HK-2 (cell line): Measurements from ENCODE around the gene POLR1B.
A peak's percentile ranks its signal among the peaks of the same experiment; 100 is the strongest.
"Not testable (repeated sequence)": the region's sequence is repeated elsewhere in the genome, so short reads cannot be mapped to it uniquely, and the experiment has no call there.

Experiments used
- DNase-seq: peaks from one replicate; pipeline ENCODE4 v3.0.0-alpha.2; 2018; ENCODE audit not compliant: unreplicated experiment

The POLR1B gene

DNA sequence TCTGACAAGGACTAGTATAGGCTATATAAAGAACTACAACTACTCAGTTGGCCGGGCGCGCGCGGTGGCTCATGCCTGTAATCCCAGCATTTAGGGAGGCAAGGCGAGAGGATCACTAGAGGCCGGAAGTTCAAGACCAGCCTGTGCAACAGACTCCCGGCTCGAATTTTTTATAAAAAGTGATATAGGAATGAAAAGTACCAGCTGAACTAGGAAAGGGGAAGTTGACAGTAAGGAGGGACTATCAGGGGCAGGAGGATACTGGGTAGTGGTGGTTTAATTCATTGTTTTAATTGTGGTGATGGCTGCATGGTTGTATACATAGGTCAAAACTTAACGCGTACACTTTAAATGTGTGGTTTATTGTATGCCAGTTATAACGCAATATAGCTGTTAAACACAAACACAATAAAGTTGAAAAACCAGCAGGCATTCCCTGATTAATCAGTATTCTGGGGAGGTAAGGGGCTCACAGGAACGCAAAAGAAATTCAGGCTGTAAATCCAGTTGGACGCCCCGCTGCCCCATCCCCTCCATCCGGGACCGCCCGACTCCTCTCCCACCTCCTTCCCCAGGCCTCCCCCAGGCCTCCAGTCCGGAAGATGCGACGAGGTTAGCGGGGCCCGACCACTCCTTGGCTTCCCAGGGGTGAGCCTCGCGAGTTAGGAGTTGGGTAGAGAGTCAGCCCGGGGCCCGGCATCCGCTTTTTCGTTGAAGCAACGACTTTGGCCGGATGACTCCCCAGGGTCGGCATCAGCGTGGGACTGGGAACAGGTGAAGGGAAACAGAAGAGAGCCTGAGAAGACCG is 746 bp upstream of the POLR1B start:
- peak; percentile 77 for DNase-seq

DNA sequence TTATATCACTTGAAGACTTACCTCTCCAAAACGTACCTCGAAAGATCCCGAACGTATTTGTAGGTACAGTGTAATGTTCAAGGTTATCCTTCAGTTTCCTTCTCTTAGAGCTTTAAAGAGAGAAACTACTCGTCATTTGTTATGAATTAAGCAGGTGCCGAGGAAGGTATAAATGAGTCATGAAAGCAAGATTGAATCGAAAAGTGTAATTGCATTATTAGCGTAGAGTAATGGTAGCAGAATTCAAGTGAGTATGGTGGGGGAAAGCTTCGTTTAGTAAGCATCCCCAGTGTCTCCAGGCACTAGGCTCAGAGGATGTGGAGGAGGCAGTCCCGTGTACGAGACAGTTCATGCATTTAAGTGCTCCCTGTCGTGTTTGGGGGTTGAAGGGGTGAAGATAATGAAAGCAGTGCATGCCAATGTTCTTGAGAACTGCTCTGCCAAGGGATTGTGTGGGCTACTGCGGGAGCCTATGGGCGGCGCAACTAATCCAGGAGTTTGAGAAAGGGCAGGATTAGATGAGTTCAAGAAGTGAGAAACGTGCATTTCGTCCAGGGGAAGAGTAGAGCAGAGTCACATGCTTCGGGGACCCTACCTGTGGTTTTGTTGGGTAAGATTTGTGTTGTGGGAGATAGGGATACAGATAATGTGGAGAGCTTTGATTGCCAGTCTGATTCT is 858 bp downstream of the POLR1B start:
- DNase-seq: peak; percentile 40

DNA sequence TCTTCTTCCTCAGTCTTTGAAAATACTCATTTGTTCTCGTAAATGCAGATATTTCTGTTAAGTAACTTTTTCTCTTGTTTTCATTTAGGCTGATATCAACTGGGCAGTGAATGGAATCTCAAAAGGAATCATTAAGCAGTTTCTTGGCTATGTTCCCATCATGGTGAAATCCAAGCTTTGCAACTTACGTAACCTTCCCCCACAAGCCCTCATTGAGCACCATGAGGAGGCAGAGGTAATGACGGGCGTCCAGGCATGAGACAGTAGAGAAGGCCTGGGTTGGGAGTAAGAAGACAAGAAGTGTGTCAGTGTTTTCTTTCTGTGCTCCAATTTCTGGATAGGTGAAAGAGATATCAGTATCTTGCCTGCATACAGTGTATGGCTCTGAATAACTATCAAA is 5.1 kb downstream of the POLR1B start:
- peak; percentile 50 for DNase-seq

DNA sequence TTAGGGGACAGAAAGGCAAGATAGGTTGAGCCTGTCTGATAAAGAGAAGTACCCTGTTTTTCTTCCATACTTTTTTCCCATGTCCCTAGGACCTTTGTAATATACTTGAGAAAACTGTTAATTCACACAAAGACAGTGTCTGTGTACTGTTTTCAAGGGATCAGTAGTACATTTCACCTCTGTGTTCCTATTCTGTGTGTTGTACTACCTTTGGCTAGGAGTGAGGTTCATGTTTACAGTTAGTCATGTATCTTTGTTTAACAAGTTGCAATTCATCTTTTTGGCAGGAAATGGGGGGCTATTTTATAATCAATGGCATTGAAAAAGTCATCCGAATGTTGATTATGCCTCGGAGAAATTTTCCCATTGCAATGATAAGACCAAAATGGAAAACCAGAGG is 6.7 kb downstream of the POLR1B start:
- DNase-seq: no peak

DNA sequence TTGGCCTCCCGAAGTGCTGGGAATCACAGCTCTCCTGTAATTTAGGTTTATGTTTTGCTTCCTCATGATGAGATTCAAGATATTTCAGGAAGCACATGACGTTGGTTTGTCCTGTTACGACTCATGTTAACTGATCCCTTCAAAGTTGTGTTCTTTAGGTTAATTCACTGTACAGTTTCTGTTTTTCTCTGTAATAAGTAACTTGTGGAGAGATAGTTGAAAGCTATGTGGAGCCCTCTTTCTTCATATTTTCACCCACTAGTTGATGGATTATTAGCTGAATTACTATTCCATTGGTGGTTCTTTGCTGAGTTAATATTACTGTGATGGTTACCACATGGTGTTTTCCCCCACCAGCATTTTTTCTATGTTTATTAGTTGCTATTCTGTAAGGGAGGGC is 23.8 kb downstream of the POLR1B start:
- DNase-seq: no peak

DNA sequence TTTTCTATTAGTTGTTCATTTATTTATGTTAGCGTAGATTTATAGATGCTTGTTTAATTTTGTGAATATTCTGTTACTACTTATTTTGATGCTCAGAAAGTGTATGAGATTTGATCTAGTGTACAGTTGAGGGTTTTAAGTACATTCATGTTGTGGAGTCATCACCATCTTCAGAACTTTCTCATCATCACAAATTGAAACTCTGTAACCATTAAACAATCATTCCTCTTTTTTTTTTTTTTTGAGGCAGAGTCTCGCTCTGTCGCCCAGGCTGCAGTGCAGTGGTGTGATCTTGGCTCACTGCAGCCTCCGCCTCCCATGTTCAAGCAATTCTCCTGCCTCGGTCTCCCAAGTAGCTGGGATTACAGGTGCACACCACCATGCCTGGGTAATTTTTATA is 24.2 kb downstream of the POLR1B start:
- DNase-seq: not testable (repeated sequence)

DNA sequence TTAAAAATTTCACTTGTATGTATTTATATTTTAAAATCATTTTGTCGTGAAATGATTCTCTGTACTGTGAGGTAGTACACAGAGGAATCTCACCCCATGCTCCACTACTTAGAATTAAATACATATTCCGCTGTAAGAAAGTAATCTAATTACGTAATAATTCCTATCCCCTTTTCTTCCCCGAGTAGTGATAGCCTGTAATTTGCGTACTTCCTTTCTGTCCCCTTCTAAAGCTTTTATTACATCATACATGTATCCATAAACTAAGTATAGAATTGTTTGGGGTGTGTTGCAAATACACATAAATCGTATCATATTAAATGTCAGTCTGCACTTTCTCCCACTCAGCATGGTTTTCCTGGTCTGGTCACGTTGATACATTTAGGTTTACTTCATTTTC is 29.7 kb downstream of the POLR1B start:
- DNase-seq: no peak

DNA sequence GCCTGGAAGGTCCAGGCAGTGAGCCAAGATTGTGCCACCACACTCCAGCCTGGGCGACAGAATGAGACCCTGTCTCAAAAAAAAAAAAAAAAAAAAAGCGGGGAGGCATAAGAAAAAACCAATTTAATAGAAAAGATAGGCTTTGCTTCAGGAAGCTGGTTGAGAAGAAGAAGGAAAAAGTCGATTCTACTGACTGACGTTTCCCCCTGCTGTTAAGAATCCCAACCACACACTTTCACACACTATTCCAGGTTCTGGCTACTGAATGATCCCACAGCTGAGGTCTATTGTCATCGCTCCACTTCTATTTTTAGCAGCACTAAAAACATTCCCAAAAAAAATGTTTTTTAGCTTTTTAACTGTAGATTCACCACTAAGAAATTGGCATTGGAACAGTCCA is 35.5 kb downstream of the POLR1B start:
- no peak for DNase-seq

DNA sequence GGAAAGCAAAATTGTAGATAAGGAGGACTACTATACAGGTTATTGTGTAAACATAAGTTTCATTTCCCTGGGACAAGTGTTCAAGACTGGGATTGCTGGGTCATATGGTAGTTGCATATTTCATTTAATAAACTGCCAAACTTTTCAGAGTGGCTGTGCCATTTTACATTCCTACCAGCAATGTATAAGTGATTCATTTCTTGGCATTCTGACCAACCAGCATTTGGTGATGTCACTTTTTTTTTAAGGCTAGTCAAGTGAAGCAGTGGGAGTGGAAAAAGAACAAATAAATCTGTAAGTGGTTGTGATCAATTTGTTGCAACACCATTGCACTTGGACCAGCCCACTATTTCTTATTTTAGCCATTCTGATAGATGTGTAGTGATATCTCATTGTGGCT is 37.0 kb downstream of the POLR1B start:
- DNase-seq: no peak

DNA sequence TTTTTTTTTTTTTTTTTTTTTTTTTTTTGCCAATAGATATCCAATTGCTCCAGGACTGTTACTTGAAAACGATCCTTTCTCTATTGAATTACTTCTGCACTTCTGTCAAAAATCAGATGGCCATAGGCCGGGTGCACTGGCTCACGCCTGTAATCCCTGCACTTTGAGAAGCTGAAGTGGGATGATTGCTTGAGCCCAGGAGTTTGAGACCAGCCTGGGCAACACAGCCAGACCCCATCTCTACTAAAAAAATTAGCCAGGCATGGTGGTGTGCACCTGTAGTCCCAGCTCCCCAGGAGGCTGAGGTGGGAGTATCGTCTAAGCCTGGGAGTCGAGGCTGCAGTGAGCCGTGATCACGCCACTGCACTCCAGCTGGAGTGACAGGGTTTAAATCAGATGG is 37.8 kb downstream of the POLR1B start:
- no peak for DNase-seq

DNA sequence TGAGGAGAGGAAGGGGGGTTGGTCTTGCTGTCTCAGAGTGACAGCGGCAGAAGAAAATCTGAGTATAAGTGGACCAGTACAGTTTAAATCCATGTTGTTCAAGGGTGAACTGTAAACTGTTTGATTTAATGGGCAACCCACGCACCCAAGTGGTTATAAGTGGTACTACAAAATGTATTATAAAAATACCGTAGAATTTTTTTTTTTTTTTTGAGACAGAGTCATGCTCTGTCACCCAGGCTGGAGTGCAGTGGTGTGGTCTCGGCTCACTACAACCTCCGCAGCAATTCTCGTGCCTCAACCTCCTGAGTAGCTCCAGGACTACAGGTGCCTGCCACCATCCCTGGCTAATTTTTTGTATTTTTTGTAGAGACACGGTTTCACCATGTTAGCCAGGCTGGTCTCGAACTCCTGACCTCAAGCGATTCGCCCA is 40.1 kb downstream of the POLR1B start:
- peak; percentile 16 for DNase-seq

DNA sequence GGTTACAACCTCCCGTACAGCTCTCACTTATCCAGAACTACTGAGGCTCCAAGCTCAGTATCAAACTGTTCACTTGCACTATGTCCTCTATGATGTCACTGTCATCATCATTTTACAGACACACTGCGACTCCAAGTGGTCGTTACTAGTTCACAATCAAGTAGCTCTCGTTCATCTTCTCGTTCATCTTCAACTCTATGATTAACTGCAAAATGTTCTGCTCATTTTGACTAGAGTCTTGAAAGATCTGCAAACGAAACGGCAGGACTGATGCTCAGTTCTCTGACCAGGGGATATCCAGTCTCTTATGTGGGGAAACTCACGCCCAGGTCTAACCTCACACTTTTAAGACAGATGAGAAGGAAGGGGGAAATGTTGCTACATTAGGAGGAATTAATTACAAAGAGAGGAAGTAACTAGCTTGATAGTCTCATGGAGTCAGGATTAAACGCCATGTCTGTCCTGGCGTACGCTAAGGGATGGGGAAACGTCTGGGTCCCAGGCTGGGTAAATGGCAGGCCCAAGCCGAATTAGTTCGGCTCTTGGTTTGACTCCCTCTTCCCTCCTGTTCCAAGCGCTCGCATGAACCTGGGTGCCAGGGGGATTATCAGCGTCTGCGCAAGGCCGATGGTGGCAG is 41.4 kb downstream of the POLR1B start:
- DNase-seq: no peak

DNA sequence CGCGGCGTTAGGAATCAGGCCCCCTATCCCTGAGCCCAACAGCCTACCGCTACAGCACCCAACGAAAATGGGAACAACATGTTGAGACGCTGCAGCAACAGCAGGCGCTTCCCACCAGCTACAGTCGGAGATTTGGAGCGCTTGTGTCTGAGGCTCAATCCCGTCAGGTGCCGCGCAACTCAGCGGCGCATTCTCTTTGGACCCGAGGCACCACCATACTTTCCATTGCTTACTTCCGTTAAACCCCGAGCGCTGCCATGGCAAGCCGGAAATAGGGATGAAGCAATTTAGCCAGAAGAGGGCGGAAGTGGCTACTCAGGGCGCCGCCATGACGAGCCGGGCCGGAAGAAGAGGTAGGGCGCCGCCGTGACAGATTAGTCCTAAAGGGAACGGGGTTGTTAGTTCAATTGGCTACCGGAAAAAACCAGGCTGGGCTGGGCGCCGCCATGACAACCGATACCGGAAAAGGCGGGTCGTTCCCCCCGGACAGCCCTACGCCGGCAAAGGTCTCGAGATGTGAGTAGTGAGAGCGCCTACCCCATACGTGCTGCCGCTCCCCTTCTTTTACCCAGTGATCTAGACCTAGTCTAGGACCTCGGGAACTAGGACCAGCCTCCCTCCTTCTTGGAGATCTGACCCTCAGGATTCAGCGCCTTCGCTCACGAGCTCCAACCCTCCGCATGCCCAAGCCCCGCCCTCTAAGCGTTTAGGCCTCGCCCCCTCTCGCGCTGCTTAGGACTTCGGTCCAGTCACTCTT is 42.0 kb downstream of the POLR1B start, which contains the start of gene CHCHD5:
TSS of gene CHCHD5 (plus strand) at position 476 of the 757 bp plus-strand sequence. CDS start at position 515, 39 bp downstream.
- DNase-seq: peak; percentile 94

DNA sequence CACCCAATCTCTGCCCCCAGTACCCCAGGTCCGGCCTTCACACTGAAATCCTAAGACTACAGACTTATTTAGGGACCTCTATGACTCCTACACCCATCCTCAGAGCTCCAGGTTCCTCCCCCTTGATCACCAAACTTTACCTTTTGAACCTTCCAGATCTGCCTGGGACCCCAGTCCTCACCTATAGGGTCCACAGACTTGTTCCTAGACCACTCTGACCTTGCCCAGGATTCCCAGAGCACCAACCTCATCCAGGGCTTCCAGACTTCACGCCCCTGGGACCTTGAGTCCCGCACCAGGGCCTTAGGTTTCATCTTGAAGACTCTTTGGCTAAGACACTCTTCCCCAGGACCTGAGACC is 42.6 kb downstream of the POLR1B start:
- DNase-seq: no peak

DNA sequence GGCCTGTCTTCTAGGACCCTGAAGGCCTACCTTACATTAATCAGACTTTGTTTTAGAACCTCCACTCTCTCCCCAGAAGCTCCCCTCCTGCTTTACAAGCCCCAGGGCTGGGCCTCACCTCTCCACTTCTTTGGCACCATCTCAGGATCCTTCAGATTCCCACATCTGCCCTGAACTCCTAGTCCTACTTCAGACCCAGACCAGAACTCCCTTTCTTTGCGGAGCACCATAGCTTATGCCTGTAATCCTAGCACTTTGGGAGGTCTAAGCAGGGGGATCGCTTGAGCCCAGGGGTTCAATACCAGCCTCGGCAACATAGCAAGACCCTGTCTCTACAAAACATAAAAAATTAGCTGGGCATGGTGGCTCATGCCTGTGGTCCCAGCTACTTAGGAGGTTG is 43.1 kb downstream of the POLR1B start:
- DNase-seq: no peak

DNA sequence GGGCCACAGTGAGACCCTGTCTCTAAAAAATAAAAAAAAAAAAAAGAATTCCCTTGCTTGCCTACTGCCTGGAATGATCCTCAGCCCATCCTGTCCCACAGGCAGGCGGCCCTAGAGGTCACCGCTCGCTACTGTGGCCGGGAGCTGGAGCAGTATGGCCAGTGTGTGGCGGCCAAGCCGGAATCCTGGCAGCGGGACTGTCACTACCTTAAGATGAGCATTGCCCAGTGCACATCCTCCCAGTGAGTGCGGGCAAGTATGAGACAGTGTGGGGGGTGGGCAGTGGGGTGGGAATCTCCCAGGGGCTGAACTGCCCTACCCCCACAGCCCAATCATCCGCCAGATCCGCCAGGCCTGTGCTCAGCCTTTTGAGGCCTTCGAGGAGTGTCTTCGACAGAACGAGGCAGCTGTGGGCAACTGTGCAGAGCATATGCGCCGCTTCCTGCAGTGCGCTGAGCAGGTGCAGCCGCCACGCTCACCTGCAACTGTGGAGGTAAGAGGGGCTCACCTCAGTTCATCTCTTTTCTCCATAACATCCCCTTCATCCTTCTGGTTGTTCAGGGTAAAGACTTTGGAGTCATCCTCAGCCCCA is 43.7 kb downstream of the POLR1B start:
- no peak for DNase-seq

DNA sequence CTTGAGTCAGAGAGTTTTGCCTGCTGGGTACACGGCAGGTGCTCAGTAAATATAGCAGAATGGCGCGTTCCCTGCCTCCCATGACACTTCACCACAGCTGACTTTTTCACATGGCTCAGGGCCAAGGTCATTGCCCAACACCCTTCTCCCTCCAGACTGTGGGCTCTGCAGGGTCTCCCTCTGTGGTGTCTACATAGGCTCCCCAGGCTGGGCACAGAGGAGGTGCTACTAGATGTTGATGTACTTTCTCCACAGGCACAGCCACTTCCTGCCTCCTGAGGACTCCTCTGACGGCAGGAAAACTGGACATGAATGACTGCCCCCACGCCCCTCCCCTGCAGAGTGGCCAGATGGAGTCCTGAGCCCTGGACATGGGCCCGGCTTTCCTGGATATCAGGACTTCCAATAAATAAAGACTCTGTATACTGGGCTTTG is 46.4 kb downstream of the POLR1B start:
- no peak for DNase-seq

DNA sequence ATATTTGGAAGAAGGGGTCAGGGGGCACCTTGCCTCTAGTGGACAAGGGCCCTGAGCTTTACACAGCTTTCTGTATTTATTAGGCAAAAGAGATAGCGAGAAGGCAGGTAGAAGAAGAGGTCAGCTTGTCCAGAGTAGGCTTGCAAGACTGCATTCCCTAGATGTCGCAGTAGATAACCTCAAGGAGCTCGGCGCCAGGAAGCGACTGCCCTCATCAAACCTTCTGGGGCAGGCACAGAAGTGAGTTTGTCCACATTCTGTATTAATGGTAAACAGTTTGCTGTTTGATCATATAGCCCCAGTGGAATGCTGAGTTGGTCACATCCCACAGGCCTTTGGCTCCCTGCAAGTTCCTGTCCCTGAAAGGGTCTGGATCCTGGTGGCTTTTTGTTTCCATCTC is 49.1 kb downstream of the POLR1B start:
- DNase-seq: no peak

DNA sequence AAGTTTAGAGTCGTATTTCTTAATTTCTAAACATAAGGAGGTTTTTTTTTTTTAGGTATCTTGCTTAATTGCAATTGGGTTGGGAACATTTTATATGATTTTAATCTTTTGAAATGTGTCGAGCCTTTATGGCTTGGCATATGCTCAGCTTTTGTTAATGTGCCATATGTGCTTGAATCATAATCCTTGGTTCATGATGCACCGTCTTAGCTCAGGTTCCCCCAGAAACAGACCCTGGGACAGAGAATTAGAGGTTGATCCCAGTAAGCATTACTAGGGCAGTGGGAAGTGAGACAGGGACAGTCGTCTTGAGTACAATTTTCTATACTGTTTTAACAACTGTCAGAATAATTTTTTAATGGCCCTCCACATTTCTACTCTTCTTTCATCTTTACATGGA is 51.5 kb downstream of the POLR1B start:
- no peak for DNase-seq

DNA sequence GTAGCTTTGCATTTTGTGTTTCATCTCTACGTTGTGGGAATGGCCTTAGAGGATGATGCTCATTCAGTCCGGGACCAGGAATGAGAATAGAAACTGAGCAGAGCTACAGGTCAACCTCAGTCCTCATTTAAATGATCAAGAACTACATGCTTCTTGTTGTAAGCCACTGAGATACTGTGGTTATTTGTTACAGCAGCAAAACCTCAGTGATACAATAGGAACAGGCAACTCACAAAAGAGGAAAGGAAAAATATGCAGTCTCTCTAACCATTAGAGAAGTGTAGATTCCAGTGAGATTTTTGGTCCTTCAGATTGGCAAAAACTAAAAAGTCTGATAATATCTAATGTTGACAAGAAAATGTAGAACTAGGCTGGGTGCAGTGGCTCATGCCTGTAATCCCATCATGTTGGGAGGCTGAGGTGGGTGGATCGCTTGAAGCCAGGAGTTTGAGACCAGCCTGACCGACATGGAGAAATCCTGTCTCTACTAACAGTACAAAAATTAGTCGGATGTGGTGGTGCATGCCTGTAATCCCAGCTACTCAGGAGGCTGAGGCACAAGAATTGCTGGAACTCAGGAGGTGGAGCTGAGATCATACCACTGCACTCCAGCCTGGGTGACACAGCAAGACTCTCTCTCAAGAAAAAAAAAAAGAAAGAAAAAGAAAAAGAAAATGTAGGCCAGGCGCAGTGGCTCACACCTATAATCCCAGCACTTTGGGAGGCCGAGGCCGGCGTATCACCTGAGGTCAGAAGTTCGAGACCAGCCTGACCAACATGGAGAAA is 55.5 kb downstream of the POLR1B start:
- DNase-seq: no peak

DNA sequence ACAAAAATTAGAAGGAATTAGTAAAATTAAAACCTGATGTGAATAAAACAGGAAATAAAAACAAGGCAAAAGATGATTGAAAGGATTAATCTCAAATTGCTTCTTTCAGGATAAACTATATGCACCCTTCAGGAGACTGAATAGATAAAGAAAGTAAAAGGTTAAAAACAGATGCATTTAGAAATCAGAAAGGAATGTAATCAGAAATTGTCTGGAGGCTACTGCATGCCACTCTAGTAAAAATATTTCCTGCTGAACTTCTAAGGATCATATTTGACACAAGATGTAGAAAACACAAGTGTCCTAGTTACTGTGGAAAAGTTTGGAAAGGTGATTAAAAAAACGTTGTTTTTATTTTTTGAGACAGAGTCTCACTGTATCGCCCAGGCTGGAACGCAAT is 58.4 kb downstream of the POLR1B start:
- DNase-seq: no peak
